ENCODE data around the gene RNF32.
"Not testable (repeated sequence)": the region's sequence is repeated elsewhere in the genome, so short reads cannot be mapped to it uniquely, and the experiment has no call there.

The RNF32 gene

GRCh38 chr7:156676263-156676662, 35.7 kb downstream of the RNF32 start:
- no peak for DNase-seq

GRCh38 chr7:156677374-156678054, 36.9 kb downstream of the RNF32 start:
- no peak for DNase-seq

GRCh38 chr7:156680281-156680680, 39.7 kb downstream of the RNF32 start:
- no peak for DNase-seq

GRCh38 chr7:156682928-156683327, 42.4 kb downstream of the RNF32 start:
- DNase-seq = no peak

- no peak for DNase-seq
Observed at GRCh38 chr7:156684251-156684650, 43.7 kb downstream of the RNF32 start.

GRCh38 chr7:156684661-156685060, 44.1 kb downstream of the RNF32 start:
- no peak for DNase-seq

GRCh38 chr7:156691764-156692163, 51.2 kb downstream of the RNF32 start:
- no peak for DNase-seq

- no peak for DNase-seq
Observed at GRCh38 chr7:156692849-156693248, 52.3 kb downstream of the RNF32 start.

GRCh38 chr7:156693627-156694026, 53.1 kb downstream of the RNF32 start:
- no peak for DNase-seq

- not testable (repeated sequence) for DNase-seq
Observed at GRCh38 chr7:156697283-156697682, 56.7 kb downstream of the RNF32 start.

GRCh38 chr7:156698512-156698911, 57.9 kb downstream of the RNF32 start:
- DNase-seq = not testable (repeated sequence)

- not testable (repeated sequence) for DNase-seq
Observed at GRCh38 chr7:156701787-156702186, 61.2 kb downstream of the RNF32 start.

GRCh38 chr7:156702399-156702798, 61.8 kb downstream of the RNF32 start:
- DNase-seq = no peak

GRCh38 chr7:156703209-156703608, 62.6 kb downstream of the RNF32 start:
- DNase-seq = no peak

- no peak for DNase-seq
Observed at GRCh38 chr7:156703773-156704482, 63.4 kb downstream of the RNF32 start.

GRCh38 chr7:156722043-156722826, 81.7 kb downstream of the RNF32 start:
- no peak for DNase-seq

- DNase-seq = no peak
Observed at GRCh38 chr7:156725073-156725472, 84.5 kb downstream of the RNF32 start.

GRCh38 chr7:156725936-156726335, 85.4 kb downstream of the RNF32 start:
- DNase-seq = no peak
